DND-41 (cell line): Measurements from ENCODE around the gene F2R.

ENCODE experiments used
- CTCF ChIP-seq: IDR thresholded peaks from 2 replicates; pipeline ENCODE4 v1.5.1; 2012; ENCODE audit warnings: borderline replicate concordance, low read length, moderate library complexity, mild to moderate bottlenecking; ENCODE audit not compliant: poor library complexity, severe bottlenecking; ENCODE audit errors: extremely low read depth
- EZH2 ChIP-seq: IDR thresholded peaks from 3 replicates; pipeline ENCODE4 v1.6.1; 2012; ENCODE audit warnings: borderline replicate concordance, low read depth, mild to moderate bottlenecking, moderate library complexity, low read length, inconsistent platforms; ENCODE audit not compliant: severe bottlenecking

GRCh38 chr5:76700571-76700970, 15.4 kb upstream of the F2R start:
- TF ChIP-seq EZH2 (no peak), CTCF (no peak)
